Ectodermal cell (in vitro differentiated cells): ENCODE results near the gene SCLY.

Source experiments
- H3K27ac ChIP-seq: 2 replicates; pipeline ENCODE4 v1.7.0; 2013; ENCODE audit warnings: mild to moderate bottlenecking, low read depth, low read length; ENCODE audit not compliant: insufficient read depth, poor library complexity, severe bottlenecking
- H3K27me3 ChIP-seq: 2 replicates; pipeline ENCODE4 v1.7.0; 2013; ENCODE audit warnings: mild to moderate bottlenecking, low read length; ENCODE audit not compliant: insufficient read depth, control insufficient read depth, poor library complexity, severe bottlenecking
- H3K36me3 ChIP-seq: one replicate; pipeline ENCODE4 v1.7.0; 2013; ENCODE audit warnings: low read length; ENCODE audit not compliant: control insufficient read depth, insufficient read depth
- H3K4me1 ChIP-seq: one replicate; pipeline ENCODE4 v1.7.0; 2013; ENCODE audit warnings: low read length; ENCODE audit not compliant: control insufficient read depth, insufficient read depth
- H3K4me3 ChIP-seq: 2 replicates; pipeline ENCODE4 v1.7.0; 2013; ENCODE audit warnings: low read depth, low read length, control low read depth; ENCODE audit not compliant: insufficient read depth
- H3K9me3 ChIP-seq: 2 replicates; pipeline ENCODE4 v1.7.0; 2013; ENCODE audit warnings: mild to moderate bottlenecking, low read length, moderate library complexity; ENCODE audit not compliant: control insufficient read depth
- WGBS, 2 experiments: methylation state at CpG; one replicate each; pipeline ENCODE4 v1.1.7; 2013; ENCODE audit warnings: missing lambda C conversion rate in 2 of 2; 5-methylcytosine and 5-hydroxymethylcytosine counted together

Gene SCLY

GRCh38 chr2:238096311-238097011, 35.7 kb downstream of the SCLY start:
- 82 to 83% methylated on average over 22 of the region's 22 CpGs for WGBS, 2 experiments

GRCh38 chr2:238097201-238097987, 36.6 kb downstream of the SCLY start:
- Histone ChIP-seq H3K4me1 (no peaks in the 10 kb centered on the region), H3K4me3 (no peak overlapping the region), H3K9me3 (no peaks in the 10 kb centered on the region), H3K36me3 (no peaks in the 10 kb centered on the region), H3K27ac (no peak overlapping the region), H3K27me3 (no peaks in the 10 kb centered on the region)
- WGBS, 2 experiments, result 94 to 95% methylated on average over 19 of the region's 19 CpGs

More at GRCh38 chr2:238096311-238097011, 35.7 kb downstream of the SCLY start:
- Histone ChIP-seq H3K27ac (no peak overlapping the region), H3K4me1 (no peaks in the 10 kb centered on the region), H3K36me3 (no peaks in the 10 kb centered on the region), H3K9me3 (no peaks in the 10 kb centered on the region), H3K27me3 (no peaks in the 10 kb centered on the region), H3K4me3 (no peak overlapping the region)

- no peaks in the 10 kb centered on the region for H3K36me3 ChIP-seq
- H3K27me3 ChIP-seq, result no peaks in the 10 kb centered on the region
- H3K4me1 ChIP-seq, result no peaks in the 10 kb centered on the region
- no peaks in the 10 kb centered on the region for H3K9me3 ChIP-seq
- H3K27ac ChIP-seq, result no peak overlapping the region
- 86% methylated on average over 37 of the region's 37 CpGs for WGBS, 2 experiments
- no peak overlapping the region for H3K4me3 ChIP-seq
Measured at GRCh38 chr2:238097988-238098871, 37.4 kb downstream of the SCLY start.

- H3K9me3 ChIP-seq, result no peaks in the 10 kb centered on the region
- 92 to 93% methylated on average over 17 of the region's 17 CpGs for WGBS, 2 experiments
- H3K4me3 ChIP-seq, result no peak overlapping the region
- H3K27ac ChIP-seq, result no peak overlapping the region
- no peaks in the 10 kb centered on the region for H3K27me3 ChIP-seq
- H3K4me1 ChIP-seq, result no peaks in the 10 kb centered on the region
- H3K36me3 ChIP-seq, result no peaks in the 10 kb centered on the region
Measured at GRCh38 chr2:238098901-238099713, 38.3 kb downstream of the SCLY start.

GRCh38 chr2:238099714-238100048, 38.9 kb downstream of the SCLY start:
- 92 to 96% methylated on average over 10 of the region's 10 CpGs for WGBS, 2 experiments

GRCh38 chr2:238100049-238100820, 39.4 kb downstream of the SCLY start, which contains the start of gene ESPNL:
Gene ESPNL (plus strand): TSS chr2:238100340. CDS start chr2:238100420, 80 bp downstream.
- no peak within 1 kb of the TSS for H3K4me3 ChIP-seq
- no peaks in the 10 kb centered on the region for H3K27me3 ChIP-seq
- H3K36me3 ChIP-seq, result no peaks in the 10 kb centered on the region
- H3K4me1 ChIP-seq, result no peaks in the 10 kb centered on the region
- 93 to 94% methylated on average over 36 to 38 of the region's 38 CpGs for WGBS, 2 experiments
- no peak within 1 kb of the TSS for H3K27ac ChIP-seq
- no peaks in the 10 kb centered on the region for H3K9me3 ChIP-seq

More at GRCh38 chr2:238099714-238100048, 38.9 kb downstream of the SCLY start:
- Histone ChIP-seq H3K36me3 (no peaks in the 10 kb centered on the region), H3K27me3 (no peaks in the 10 kb centered on the region), H3K4me1 (no peaks in the 10 kb centered on the region), H3K27ac (no peak overlapping the region), H3K9me3 (no peaks in the 10 kb centered on the region), H3K4me3 (no peak overlapping the region)

GRCh38 chr2:238100821-238101771, 40.3 kb downstream of the SCLY start:
- no peaks in the 10 kb centered on the region for H3K4me1 ChIP-seq
- no peaks in the 10 kb centered on the region for H3K36me3 ChIP-seq
- H3K27ac ChIP-seq, result no peak overlapping the region
- no peak overlapping the region for H3K4me3 ChIP-seq
- no peaks in the 10 kb centered on the region for H3K9me3 ChIP-seq
- 89 to 91% methylated on average over 28 of the region's 28 CpGs for WGBS, 2 experiments
- no peaks in the 10 kb centered on the region for H3K27me3 ChIP-seq

GRCh38 chr2:238101891-238102841, 41.4 kb downstream of the SCLY start:
- Histone ChIP-seq H3K36me3 (no peaks in the 10 kb centered on the region), H3K27me3 (no peaks in the 10 kb centered on the region), H3K4me1 (no peaks in the 10 kb centered on the region), H3K27ac (no peak overlapping the region), H3K4me3 (no peak overlapping the region), H3K9me3 (no peaks in the 10 kb centered on the region)
- WGBS, 2 experiments, result 90 to 92% methylated on average over 30 of the region's 30 CpGs
